Sigmoid colon (tissue), 7 donors: ENCODE results near the gene CES3. TPM values are rescaled to one million over a fixed set of nuclear protein-coding genes. Genes with fewer than 3 reads are reported as not detected.

Experiments used
- DNase-seq: peaks from one replicate; pipeline ENCODE4 v3.0.0-alpha.2; 2019
- H3K27ac ChIP-seq, 4 donors: fragments of 200-600 bp; sonication (generic); one replicate each; pipeline ENCODE4 v1.5.1; 2016 to 2019; ENCODE audit warnings: mild to moderate bottlenecking in 1 of 4
- H3K27me3 ChIP-seq, 3 donors: fragments of 200-600 bp; sonication (generic); one replicate each; pipeline ENCODE4 v1.5.1; 2019; ENCODE audit warnings: mild to moderate bottlenecking in 1 of 3
- H3K36me3 ChIP-seq, 4 donors: fragments of 200-600 bp; sonication (generic); one replicate each; pipeline ENCODE4 v1.5.1; 2016 to 2019
- H3K4me1 ChIP-seq, 4 donors: fragments of 200-600 bp; sonication (generic); one replicate each; pipeline ENCODE4 v1.5.1; 2017 to 2019
- H3K4me3 ChIP-seq, 4 donors: fragments of 200-600 bp; sonication (generic); one replicate each; pipeline ENCODE4 v1.5.1; 2017 to 2019; ENCODE audit warnings: mild to moderate bottlenecking in 2 of 4, moderate library complexity in 1 of 4
- H3K9me3 ChIP-seq, 4 donors: fragments of 200-600 bp in 3 of 4; sonication (generic) in 3 of 4; one replicate each; pipeline versions ENCODE4 v1.5.1 to v1.6.1; 2013 to 2019
- EP300 ChIP-seq, 4 donors: sonication (generic); formaldehyde crosslinking; IDR thresholded peaks; one replicate each; pipeline ENCODE4 v1.6.1; 2017; ENCODE audit warnings: antibody characterized with exemption in 4 of 4
- POLR2A ChIP-seq, 2 donors: fragments of 450-650 bp; IDR thresholded peaks; one replicate each; pipeline ENCODE4 v1.6.1; 2016; ENCODE audit warnings: antibody characterized with exemption in 2 of 2, mild to moderate bottlenecking in 2 of 2, moderate library complexity in 2 of 2
- POLR2AphosphoS5 ChIP-seq, 4 donors: sonication (generic); formaldehyde crosslinking; IDR thresholded peaks; one replicate each; pipeline ENCODE4 v1.6.1; 2017; ENCODE audit warnings: antibody characterized with exemption in 4 of 4
- WGBS, 2 donors: extraction: QIAGEN DNeasy Blood & Tissue Kit; methylation state at CpG; one replicate each; pipeline ENCODE4 v1.1.7; 2013; 5-methylcytosine and 5-hydroxymethylcytosine counted together
- intact Hi-C: fragments of 100-400 bp; cut with DNase I; formaldehyde crosslinking; loops from one replicate; pipeline ENCODE4 v1.15.1; 2023
- polyA plus RNA-seq, 3 donors: library from polyadenylated mRNA; stranded (reverse); fragments of 200-250 nt; gene quantifications; one replicate each; pipeline ENCODE4 v1.2.3, GENCODE V29; 2013
- total RNA-seq, 4 donors: library from RNA; depleted of rRNA; stranded (reverse); fragments of >200 nt; gene quantifications; one replicate each; pipeline ENCODE4 v1.1.0, GENCODE V29; 2016
- TF ChIP-seq, protein P1 (sequence below), 4 experiments: fragments of 450-650 bp in 3 of 4; fragments of 200-600 bp in 1 of 4; IDR thresholded peaks; one replicate each; pipeline ENCODE4 v1.5.1; 2016 to 2019; ENCODE audit warnings: antibody characterized with exemption in 4 of 4, mild to moderate bottlenecking in 3 of 4, moderate library complexity in 2 of 4
- donor health status: healthy with polysubstance abuse.
- donor health status: Bipolar disorder and iron deficiency.
- donor health status: healthy.

The CES3 gene
- total and polyA plus RNA-seq, 7 donors = 0.16 to 48.4 (median 6.7) TPM; not detected in 1

- Histone ChIP-seq H3K4me1 (no peaks in the 10 kb centered on the region), H3K27ac (no peak overlapping the region), H3K27me3 (no peaks in the 10 kb centered on the region), H3K36me3 (no peaks in the 10 kb centered on the region), H3K9me3 (no peaks in the 10 kb centered on the region), H3K4me3 (no peak overlapping the region)
- no peak for DNase-seq
- intact Hi-C loops = no loop called here
- TF ChIP-seq EP300 (IDR thresholded peaks at IDR 0.05) (no peak), POLR2A (IDR thresholded peaks at IDR 0.05) (no peak), POLR2AphosphoS5 (IDR thresholded peaks at IDR 0.05) (no peak)
- TF ChIP-seq, protein P1, sequence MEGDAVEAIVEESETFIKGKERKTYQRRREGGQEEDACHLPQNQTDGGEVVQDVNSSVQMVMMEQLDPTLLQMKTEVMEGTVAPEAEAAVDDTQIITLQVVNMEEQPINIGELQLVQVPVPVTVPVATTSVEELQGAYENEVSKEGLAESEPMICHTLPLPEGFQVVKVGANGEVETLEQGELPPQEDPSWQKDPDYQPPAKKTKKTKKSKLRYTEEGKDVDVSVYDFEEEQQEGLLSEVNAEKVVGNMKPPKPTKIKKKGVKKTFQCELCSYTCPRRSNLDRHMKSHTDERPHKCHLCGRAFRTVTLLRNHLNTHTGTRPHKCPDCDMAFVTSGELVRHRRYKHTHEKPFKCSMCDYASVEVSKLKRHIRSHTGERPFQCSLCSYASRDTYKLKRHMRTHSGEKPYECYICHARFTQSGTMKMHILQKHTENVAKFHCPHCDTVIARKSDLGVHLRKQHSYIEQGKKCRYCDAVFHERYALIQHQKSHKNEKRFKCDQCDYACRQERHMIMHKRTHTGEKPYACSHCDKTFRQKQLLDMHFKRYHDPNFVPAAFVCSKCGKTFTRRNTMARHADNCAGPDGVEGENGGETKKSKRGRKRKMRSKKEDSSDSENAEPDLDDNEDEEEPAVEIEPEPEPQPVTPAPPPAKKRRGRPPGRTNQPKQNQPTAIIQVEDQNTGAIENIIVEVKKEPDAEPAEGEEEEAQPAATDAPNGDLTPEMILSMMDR (IDR thresholded peaks at IDR 0.05) = no peak
- WGBS, 2 donors = 43 to 64% methylated on average over 5 of the region's 5 CpGs
Observed at GRCh38 chr16:66959704-66960161, 1.3 kb upstream of the CES3 start.

- DNase-seq = no peak
- no peaks in the 10 kb centered on the region for H3K36me3 ChIP-seq
- H3K9me3 ChIP-seq = no peaks in the 10 kb centered on the region
- no peaks in the 10 kb centered on the region for H3K4me1 ChIP-seq
- H3K27me3 ChIP-seq = no peaks in the 10 kb centered on the region
- TF ChIP-seq POLR2A (IDR thresholded peaks at IDR 0.05) = no peak
- no peak for TF ChIP-seq EP300 (IDR thresholded peaks at IDR 0.05)
- no peak for TF ChIP-seq POLR2AphosphoS5 (IDR thresholded peaks at IDR 0.05)
- TF ChIP-seq, protein P1 (IDR thresholded peaks at IDR 0.05) = no peak
- H3K4me3 ChIP-seq = no peak overlapping the region
- WGBS, 2 donors = 90 to 91% methylated on average over 1 of the region's 1 CpG
- H3K27ac ChIP-seq = no peak overlapping the region
- intact Hi-C loops = no loop called here
Observed at GRCh38 chr16:66960270-66960669, 796 bp upstream of the CES3 start.

GRCh38 chr16:66961914-66962313 lies 848 bp downstream of the CES3 start:
- TF ChIP-seq, protein P1 (IDR thresholded peaks at IDR 0.05) = no peak
- TF ChIP-seq EP300 (IDR thresholded peaks at IDR 0.05) (no peak), POLR2A (IDR thresholded peaks at IDR 0.05) (no peak), POLR2AphosphoS5 (IDR thresholded peaks at IDR 0.05) (no peak)
- H3K27me3 ChIP-seq = no peaks in the 10 kb centered on the region
- 8 to 24% methylated on average over 5 of the region's 5 CpGs for WGBS, 2 donors
- H3K9me3 ChIP-seq = no peaks in the 10 kb centered on the region
- no peak for DNase-seq
- intact Hi-C loops = no loop called here
- H3K4me3 ChIP-seq = no peak overlapping the region
- H3K4me1 ChIP-seq = no peaks in the 10 kb centered on the region
- H3K36me3 ChIP-seq = no peaks in the 10 kb centered on the region
- H3K27ac ChIP-seq = no peak overlapping the region

DNA sequence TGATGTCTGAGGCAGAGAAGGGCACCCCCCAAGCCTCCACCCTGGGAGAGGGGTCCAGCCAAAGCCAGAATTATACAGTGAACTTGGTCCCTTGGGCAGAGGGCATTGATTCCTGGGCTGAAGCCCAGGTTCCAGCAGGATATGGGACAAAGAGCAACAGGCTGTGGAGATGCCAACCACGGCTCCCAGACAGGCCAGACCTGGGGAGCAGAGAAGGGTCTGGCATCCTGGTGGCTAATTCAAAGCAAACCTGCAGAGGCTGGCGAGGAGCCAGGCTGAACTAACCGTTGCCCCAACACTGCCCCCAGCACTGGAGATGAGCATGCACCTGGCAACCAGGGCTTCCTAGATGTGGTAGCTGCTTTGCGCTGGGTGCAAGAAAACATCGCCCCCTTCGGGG lies 3.0 kb downstream of the CES3 start:
- Histone ChIP-seq H3K9me3 (no peaks in the 10 kb centered on the region), H3K36me3 (no peaks in the 10 kb centered on the region), H3K27me3 (no peaks in the 10 kb centered on the region), H3K27ac (no peak overlapping the region), H3K4me3 (no peak overlapping the region), H3K4me1 (no peaks in the 10 kb centered on the region)
- intact Hi-C loops = no loop called here
- DNase-seq = no peak
- TF ChIP-seq POLR2A (IDR thresholded peaks at IDR 0.05) (no peak), POLR2AphosphoS5 (IDR thresholded peaks at IDR 0.05) (no peak), EP300 (IDR thresholded peaks at IDR 0.05) (no peak)
- TF ChIP-seq, protein P1 (IDR thresholded peaks at IDR 0.05) = no peak
- 68 to 76% methylated on average over 6 of the region's 6 CpGs for WGBS, 2 donors

- Histone ChIP-seq H3K27ac (no peak overlapping the region), H3K4me1 (no peaks in the 10 kb centered on the region), H3K4me3 (no peak overlapping the region), H3K36me3 (no peaks in the 10 kb centered on the region), H3K27me3 (no peaks in the 10 kb centered on the region), H3K9me3 (no peaks in the 10 kb centered on the region)
- no peak for DNase-seq
- no peak for TF ChIP-seq POLR2AphosphoS5 (IDR thresholded peaks at IDR 0.05)
- TF ChIP-seq, protein P1 (IDR thresholded peaks at IDR 0.05) = no peak
- no peak for TF ChIP-seq POLR2A (IDR thresholded peaks at IDR 0.05)
- no peak for TF ChIP-seq EP300 (IDR thresholded peaks at IDR 0.05)
- intact Hi-C loops = no loop called here
- 90 to 94% methylated on average over 5 of the region's 5 CpGs for WGBS, 2 donors
Observed at GRCh38 chr16:66968847-66969246, 7.8 kb downstream of the CES3 start.
